OCI-LY7 (cell line): ENCODE measurements around the gene SEMA3C. TPM values are rescaled to one million over a fixed set of nuclear protein-coding genes. Genes with fewer than 3 reads are reported as not detected.

ENCODE experiments used
- BruUV-seq: library from RNA; stranded (reverse); fragments of 400-500 nt; replicated peaks from 2 replicates; lab custom pipeline; 2021; lab: Mats Ljungman, UMichigan
- CTCF ChIA-PET: fragments of 300-600 bp; sonication (Branson Sonifier 250); formaldehyde crosslinking; loops from one replicate; lab custom pipeline; 2022; ENCODE audit warnings: antibody characterized with exemption; ENCODE audit not compliant: unreplicated experiment; lab: Charles Lee
- POLR2A ChIA-PET: fragments of 300-600 bp; sonication (Branson Sonifier 250); formaldehyde crosslinking; loops from one replicate; lab custom pipeline; 2022; ENCODE audit warnings: antibody characterized with exemption; lab: Charles Lee
- DNase-seq: peaks from one replicate; pipeline ENCODE4 v3.0.0-alpha.2; 2015; ENCODE audit warnings: low spot score
- H2AFZ ChIP-seq: fragments of 200-600 bp; sonication (generic), shearing (Covaris generic); 2 replicates; pipeline ENCODE4 v1.6.1; 2014; ENCODE audit warnings: mild to moderate bottlenecking, antibody characterized with exemption, low read length, moderate library complexity
- H3K27ac ChIP-seq: fragments of 200-600 bp; sonication (generic); 2 replicates; pipeline ENCODE4 v1.5.1; 2014; ENCODE audit warnings: mixed run types, low read depth, mild to moderate bottlenecking, moderate library complexity, low read length, inconsistent platforms; ENCODE audit not compliant: poor library complexity, severe bottlenecking
- H3K36me3 ChIP-seq: fragments of 200-600 bp; sonication (generic); 2 replicates; pipeline ENCODE4 v1.6.1; 2014; ENCODE audit warnings: mild to moderate bottlenecking, antibody characterized with exemption, low read length, moderate library complexity, mixed read lengths; ENCODE audit not compliant: insufficient read depth
- H3K4me1 ChIP-seq: fragments of 200-600 bp; sonication (generic); 2 replicates; pipeline ENCODE4 v1.5.1; 2014; ENCODE audit warnings: mild to moderate bottlenecking, low read length; ENCODE audit not compliant: insufficient read depth, poor library complexity, severe bottlenecking
- H3K4me2 ChIP-seq: fragments of 200-600 bp; sonication (generic); 2 replicates; pipeline ENCODE4 v1.6.1; 2014; ENCODE audit warnings: mild to moderate bottlenecking, low read length
- H3K4me3 ChIP-seq: fragments of 200-600 bp; sonication (generic); 2 replicates; pipeline ENCODE4 v1.5.1; 2014; ENCODE audit warnings: mild to moderate bottlenecking, low read depth, low read length; ENCODE audit not compliant: poor library complexity, severe bottlenecking
- H3K79me2 ChIP-seq: fragments of 200-600 bp; sonication (generic); 2 replicates; pipeline ENCODE4 v1.6.1; 2016; ENCODE audit warnings: low read depth, mild to moderate bottlenecking, low read length, moderate library complexity, mixed read lengths; ENCODE audit not compliant: insufficient read depth
- H3K9me2 ChIP-seq: fragments of 200-600 bp; sonication (generic); 2 replicates; pipeline ENCODE4 v1.6.1; 2016; ENCODE audit warnings: mild to moderate bottlenecking, low read length, mixed read lengths; ENCODE audit not compliant: insufficient read depth
- H3K9me3 ChIP-seq: fragments of 200-600 bp; sonication (generic); 2 replicates; pipeline ENCODE4 v1.6.1; 2014; ENCODE audit warnings: mild to moderate bottlenecking, mixed run types, low read length, mixed read lengths
- H4K20me1 ChIP-seq: fragments of 200-600 bp; sonication (generic); 2 replicates; pipeline ENCODE4 v1.6.1; 2014; ENCODE audit warnings: mild to moderate bottlenecking, antibody characterized with exemption, low read length, moderate library complexity, mixed read lengths; ENCODE audit not compliant: insufficient read depth
- EZH2phosphoT487 ChIP-seq: fragments of 200-600 bp; sonication (generic); IDR thresholded peaks from 2 replicates; pipeline ENCODE4 v1.6.1; 2018; ENCODE audit warnings: low read depth, borderline replicate concordance, mild to moderate bottlenecking, mixed run types, antibody characterized with exemption, low read length, moderate library complexity, mixed read lengths
- intact Hi-C: fragments of 100-400 bp; cut with micrococcal nuclease; formaldehyde crosslinking; loops from one replicate; pipeline ENCODE4 v1.10.0; 2022; ENCODE audit not compliant: unreplicated experiment
- total RNA-seq, 2 experiments: library from RNA; depleted of rRNA in 1 of 2; stranded (reverse); fragments of >200 nt in 1 of 2; shearing (Covaris generic) in 1 of 2; gene quantifications; 2 replicates each; pipeline ENCODE4 v1.2.3, GENCODE V29; 2014 to 2022
- TF ChIP-seq, protein P1 (sequence below): fragments of 200-600 bp; sonication (generic); conservative IDR thresholded peaks from 2 replicates; pipeline ENCODE4 v1.5.1; 2014; ENCODE audit warnings: mild to moderate bottlenecking, antibody characterized with exemption, low read length, moderate library complexity, mixed read lengths

SEMA3C gene
- total RNA-seq, 2 experiments from 2014 or later, result not detected

DNA sequence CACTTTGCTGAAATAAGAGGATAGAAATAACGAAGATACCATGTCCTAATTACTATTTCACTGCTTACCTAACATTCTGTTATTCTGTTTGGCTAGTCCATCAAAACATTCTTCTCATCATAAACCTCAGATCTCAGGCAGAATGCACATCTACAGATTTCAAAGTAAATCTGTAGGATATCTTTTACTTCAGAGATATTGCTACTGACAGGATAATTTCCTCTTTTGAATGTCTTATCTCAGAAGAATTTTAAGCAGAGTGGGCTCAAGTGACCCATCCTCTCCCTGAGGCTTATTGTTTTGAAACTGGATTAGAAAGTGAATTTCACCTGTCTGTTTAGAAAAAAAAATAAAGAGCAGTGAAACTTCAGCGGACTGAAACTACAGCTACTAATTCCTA, 83.6 kb downstream of the SEMA3C start:
- no peaks in the 10 kb centered on the region for H3K36me3 ChIP-seq
- no peak overlapping the region for H3K4me2 ChIP-seq
- H3K27ac ChIP-seq, result no peak overlapping the region
- BruUV-seq, result no TSS peak
- H3K4me1 ChIP-seq, result no peaks in the 10 kb centered on the region
- H3K9me3 ChIP-seq, result no peaks in the 10 kb centered on the region
- H3K79me2 ChIP-seq, result no peaks in the 10 kb centered on the region
- no peak overlapping the region for H2AFZ ChIP-seq
- ChIA-PET POLR2A (interaction anchor here (0.6 kb wide), 1 partner anchor 115 kb away, joined by 5 read pairs; no protein-coding TSS in a partner anchor), CTCF (no interaction called here)
- no peak for TF ChIP-seq EZH2phosphoT487
- TF ChIP-seq, protein P1, sequence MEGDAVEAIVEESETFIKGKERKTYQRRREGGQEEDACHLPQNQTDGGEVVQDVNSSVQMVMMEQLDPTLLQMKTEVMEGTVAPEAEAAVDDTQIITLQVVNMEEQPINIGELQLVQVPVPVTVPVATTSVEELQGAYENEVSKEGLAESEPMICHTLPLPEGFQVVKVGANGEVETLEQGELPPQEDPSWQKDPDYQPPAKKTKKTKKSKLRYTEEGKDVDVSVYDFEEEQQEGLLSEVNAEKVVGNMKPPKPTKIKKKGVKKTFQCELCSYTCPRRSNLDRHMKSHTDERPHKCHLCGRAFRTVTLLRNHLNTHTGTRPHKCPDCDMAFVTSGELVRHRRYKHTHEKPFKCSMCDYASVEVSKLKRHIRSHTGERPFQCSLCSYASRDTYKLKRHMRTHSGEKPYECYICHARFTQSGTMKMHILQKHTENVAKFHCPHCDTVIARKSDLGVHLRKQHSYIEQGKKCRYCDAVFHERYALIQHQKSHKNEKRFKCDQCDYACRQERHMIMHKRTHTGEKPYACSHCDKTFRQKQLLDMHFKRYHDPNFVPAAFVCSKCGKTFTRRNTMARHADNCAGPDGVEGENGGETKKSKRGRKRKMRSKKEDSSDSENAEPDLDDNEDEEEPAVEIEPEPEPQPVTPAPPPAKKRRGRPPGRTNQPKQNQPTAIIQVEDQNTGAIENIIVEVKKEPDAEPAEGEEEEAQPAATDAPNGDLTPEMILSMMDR, result no peak
- no peaks in the 10 kb centered on the region for H4K20me1 ChIP-seq
- H3K4me3 ChIP-seq, result no peak overlapping the region
- intact Hi-C loops, result no loop called here
- H3K9me2 ChIP-seq, result no peaks in the 10 kb centered on the region
- no peak for DNase-seq

DNA sequence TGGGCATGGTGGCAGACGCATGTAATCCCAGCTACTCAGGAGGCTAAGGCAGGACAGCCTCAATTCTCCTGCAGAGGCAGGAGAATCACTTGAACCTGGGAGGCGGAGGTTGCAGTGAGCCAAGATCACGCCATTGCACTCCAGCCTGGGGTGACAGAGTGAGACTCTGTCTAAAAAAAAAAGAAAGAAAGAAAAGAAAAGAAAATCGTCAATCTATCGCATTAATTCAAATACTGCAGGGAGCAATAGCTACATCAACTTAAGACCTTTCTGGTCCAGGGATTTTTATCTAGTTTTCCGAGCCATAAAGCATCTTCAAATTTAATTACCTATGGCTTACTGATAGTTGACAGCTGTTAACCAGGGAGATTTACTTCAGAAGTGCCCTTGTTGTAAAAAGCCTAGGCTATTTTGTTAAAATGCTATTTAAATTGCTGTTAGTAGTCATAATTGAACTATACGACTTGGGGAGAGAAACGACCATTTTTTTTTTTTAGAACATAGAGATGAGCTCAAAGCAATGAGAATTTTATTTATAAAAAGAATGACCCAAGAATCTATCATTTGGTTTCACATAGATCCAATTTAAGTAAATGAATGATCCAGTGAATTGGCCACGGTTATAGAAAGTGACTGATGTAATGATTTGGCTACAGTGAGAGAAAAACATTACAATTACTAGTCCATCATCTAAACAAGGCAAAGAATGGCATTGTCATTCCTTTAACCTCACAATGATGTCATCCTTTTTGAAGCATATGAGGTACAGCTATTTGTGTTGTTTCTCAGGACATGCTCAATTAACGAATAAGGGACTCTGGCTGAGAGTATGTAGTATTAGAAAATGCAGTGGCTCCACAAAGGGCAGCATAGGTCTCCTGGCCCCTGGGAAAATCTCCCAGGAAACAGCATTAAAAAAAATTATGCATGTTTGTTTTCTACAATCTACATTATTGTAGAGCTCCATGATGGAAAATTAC, 85.3 kb downstream of the SEMA3C start:
- TF ChIP-seq EZH2phosphoT487, result no peak
- TF ChIP-seq, protein P1, result no peak
- H3K9me3 ChIP-seq, result no peaks in the 10 kb centered on the region
- no peaks in the 10 kb centered on the region for H3K36me3 ChIP-seq
- no peak overlapping the region for H3K4me3 ChIP-seq
- no peaks in the 10 kb centered on the region for H3K9me2 ChIP-seq
- no peaks in the 10 kb centered on the region for H3K79me2 ChIP-seq
- no peak overlapping the region for H2AFZ ChIP-seq
- H4K20me1 ChIP-seq, result no peaks in the 10 kb centered on the region
- no peak overlapping the region for H3K27ac ChIP-seq
- POLR2A ChIA-PET, result interaction anchor here (0.6 to 1.2 kb wide), 2 partner anchors 10 to 89 kb away, joined by 3 to 4 read pairs; no protein-coding TSS in a partner anchor
- no peaks in the 10 kb centered on the region for H3K4me1 ChIP-seq
- intact Hi-C loops, result no loop called here
- H3K4me2 ChIP-seq, result no peak overlapping the region
- no TSS peak for BruUV-seq
- CTCF ChIA-PET, result no interaction called here
- no peak for DNase-seq

DNA sequence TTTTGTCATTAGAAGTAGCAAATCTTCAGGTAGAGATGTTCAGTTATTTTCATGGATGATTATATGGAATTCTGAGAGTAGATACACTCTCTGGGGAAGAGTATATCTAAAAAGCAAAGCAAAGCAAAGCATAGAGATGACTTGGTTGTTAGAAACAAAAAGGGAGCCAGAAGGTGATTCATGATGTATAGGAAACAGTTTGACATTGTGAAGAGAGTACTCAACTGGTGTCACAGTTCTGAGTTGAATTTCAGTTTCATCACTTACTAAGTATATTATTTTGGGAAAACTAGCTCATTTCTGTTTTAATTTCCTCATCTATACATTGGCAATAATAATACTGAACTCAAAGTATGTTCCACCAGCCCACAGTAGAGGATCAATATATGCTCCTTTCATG, 86.8 kb downstream of the SEMA3C start:
- ChIA-PET POLR2A (no interaction called here), CTCF (no interaction called here)

More for the DNA sequence above, 86.8 kb downstream of the SEMA3C start:
- no TSS peak for BruUV-seq
- Histone ChIP-seq H3K9me3 (no peaks in the 10 kb centered on the region), H3K4me1 (no peaks in the 10 kb centered on the region), H4K20me1 (no peaks in the 10 kb centered on the region), H3K27ac (no peak overlapping the region), H3K4me3 (no peak overlapping the region), H2AFZ (no peak overlapping the region), H3K79me2 (no peaks in the 10 kb centered on the region), H3K4me2 (no peak overlapping the region), H3K9me2 (no peaks in the 10 kb centered on the region), H3K36me3 (no peaks in the 10 kb centered on the region)
- intact Hi-C loops, result no loop called here
- TF ChIP-seq EZH2phosphoT487, result no peak
- TF ChIP-seq, protein P1, result no peak
- DNase-seq, result no peak
